Muscle of leg (tissue), 16 donors: ENCODE results near the gene SAMD9. TPM values are rescaled to one million over a fixed set of nuclear protein-coding genes. Genes with fewer than 3 reads are reported as not detected.
A peak's percentile ranks its signal among the peaks of the same experiment; 100 is the strongest.

Experiments used
- DNase-seq: peaks from one replicate; pipeline ENCODE4 v3.0.0; 2013
- H3K27ac ChIP-seq: one replicate; pipeline ENCODE4 v1.5.1; 2013; ENCODE audit warnings: mild to moderate bottlenecking, low read length, control low read depth
- H3K27me3 ChIP-seq: one replicate; pipeline ENCODE4 v1.6.1; 2013; ENCODE audit warnings: low read length; ENCODE audit not compliant: control insufficient read depth, insufficient read depth
- H3K36me3 ChIP-seq: one replicate; pipeline ENCODE4 v1.6.1; 2013; ENCODE audit warnings: low read length; ENCODE audit not compliant: control insufficient read depth, insufficient read depth
- H3K4me1 ChIP-seq: one replicate; pipeline ENCODE4 v1.6.1; 2013; ENCODE audit warnings: low read length; ENCODE audit not compliant: control insufficient read depth, insufficient read depth
- H3K4me3 ChIP-seq: one replicate; pipeline ENCODE4 v1.5.1; 2013; ENCODE audit warnings: low read length, control low read depth
- H3K9me3 ChIP-seq: replicated peaks from 2 replicates; pipeline ENCODE4 v1.6.1; 2013; ENCODE audit warnings: low read depth, low read length; ENCODE audit not compliant: control insufficient read depth
- WGBS: methylation state at CpG from one replicate; pipeline ENCODE4 v1.1.5; 2013; ENCODE audit warnings: missing lambda C conversion rate; ENCODE audit not compliant: insufficient coverage; 5-methylcytosine and 5-hydroxymethylcytosine counted together
- long read RNA-seq, 11 donors: transcript quantifications; one replicate each; lab custom pipeline, GENCODE V29; 2026
- polyA plus RNA-seq, 8 donors: library from polyadenylated mRNA; unstranded; fragments of 120-200 nt; gene quantifications; one replicate each; pipeline versions ENCODE4 v1.2.1 to v1.2.3, GENCODE V29; 2013; ENCODE audit warnings: inconsistent platforms in 1 of 8, low replicate concordance in 1 of 8; ENCODE audit not compliant: insufficient read length in 8 of 8, insufficient read depth in 1 of 8
- total RNA-seq: library from RNA; stranded (reverse); fragments of 120-200 nt; gene quantifications from one replicate; pipeline ENCODE4 v1.2.4, GENCODE V29; 2013

The SAMD9 gene
- total RNA-seq, result 6.1 TPM
- polyA plus RNA-seq, result 1 to 10 TPM; 1.9 to 4.0 (median 3.1) TPM
- long read RNA-seq, donor 1, result 0 reads
- long read RNA-seq, donor 2, result 0 reads
- long read RNA-seq, donor 3, full-length matches to known transcripts, result 2 of 2 reads
- long read RNA-seq, donor 3, partial matches to known transcripts, result 0 of 2 reads
- long read RNA-seq, donor 3, other reads (novel, unspliced or antisense), result 0 of 2 reads
- long read RNA-seq, donor 4, full-length matches to known transcripts, result 2 of 2 reads
- long read RNA-seq, donor 4, partial matches to known transcripts, result 0 of 2 reads
- long read RNA-seq, donor 4, other reads (novel, unspliced or antisense), result 0 of 2 reads
- long read RNA-seq, donor 5, full-length matches to known transcripts, result 4 of 4 reads
- long read RNA-seq, donor 5, partial matches to known transcripts, result 0 of 4 reads
- long read RNA-seq, donor 5, other reads (novel, unspliced or antisense), result 0 of 4 reads
- long read RNA-seq, donor 6, full-length matches to known transcripts, result 1 of 1 reads
- long read RNA-seq, donor 6, partial matches to known transcripts, result 0 of 1 reads
- long read RNA-seq, donor 6, other reads (novel, unspliced or antisense), result 0 of 1 reads
- long read RNA-seq, donor 7, full-length matches to known transcripts, result 3 of 3 reads
- long read RNA-seq, donor 7, partial matches to known transcripts, result 0 of 3 reads
- long read RNA-seq, donor 7, other reads (novel, unspliced or antisense), result 0 of 3 reads
- long read RNA-seq, donor 8, full-length matches to known transcripts, result 1 of 1 reads
- long read RNA-seq, donor 8, partial matches to known transcripts, result 0 of 1 reads
- long read RNA-seq, donor 8, other reads (novel, unspliced or antisense), result 0 of 1 reads
- long read RNA-seq, donor 9, full-length matches to known transcripts, result 1 of 1 reads
- long read RNA-seq, donor 9, partial matches to known transcripts, result 0 of 1 reads
- long read RNA-seq, donor 9, other reads (novel, unspliced or antisense), result 0 of 1 reads
- long read RNA-seq, donor 10, full-length matches to known transcripts, result 1 of 1 reads
- long read RNA-seq, donor 10, partial matches to known transcripts, result 0 of 1 reads
- long read RNA-seq, donor 10, other reads (novel, unspliced or antisense), result 0 of 1 reads
- long read RNA-seq, donor 11, result 0 reads

- Histone ChIP-seq H3K27me3 (no peaks in the 10 kb centered on the region), H3K9me3 (peaks cover 10% of the 10 kb centered on the region), H3K4me1 (peaks cover 4% of the 10 kb centered on the region), H3K27ac (peak within 1 kb of the TSS; percentile 86), H3K36me3 (no peaks in the 10 kb centered on the region), H3K4me3 (peak within 1 kb of the TSS; percentile 48)
- WGBS, result no CpG with 5 or more reads among the region's 4 CpGs
- peak; percentile 97 for DNase-seq
Observed at GRCh38 chr7:93117852-93118530, at the start of gene SAMD9. SAMD9 (minus strand) TSS chr7:93117979; CDS start chr7:93106097, 11,882 bp downstream.

- no peak overlapping the region for H3K4me3 ChIP-seq
- no CpG with 5 or more reads among the region's 1 CpG for WGBS
- DNase-seq, result no peak
Observed at GRCh38 chr7:93165447-93165846, 47.7 kb upstream of the SAMD9 start.

GRCh38 chr7:93164766-93165165 is 47.0 kb upstream of the SAMD9 start:
- Histone ChIP-seq H3K4me3 (no peak overlapping the region), H3K27me3 (peaks cover 3% of the 10 kb centered on the region), H3K36me3 (no peaks in the 10 kb centered on the region), H3K9me3 (no peaks in the 10 kb centered on the region), H3K27ac (no peak overlapping the region), H3K4me1 (no peaks in the 10 kb centered on the region)
- WGBS, result no CpG with 5 or more reads among the region's 2 CpGs
- no peak for DNase-seq

More at GRCh38 chr7:93165447-93165846, 47.7 kb upstream of the SAMD9 start:
- Histone ChIP-seq H3K27ac (no peak overlapping the region), H3K4me1 (no peaks in the 10 kb centered on the region), H3K27me3 (peaks cover 3% of the 10 kb centered on the region), H3K9me3 (peaks cover 4% of the 10 kb centered on the region), H3K36me3 (no peaks in the 10 kb centered on the region)

GRCh38 chr7:93161181-93161762 is 43.5 kb upstream of the SAMD9 start:
- 100% methylated on average over 1 of the region's 3 CpGs for WGBS
- H3K4me3 ChIP-seq, result no peak overlapping the region
- peaks cover 3% of the 10 kb centered on the region for H3K27me3 ChIP-seq
- no peaks in the 10 kb centered on the region for H3K4me1 ChIP-seq
- H3K9me3 ChIP-seq, result no peaks in the 10 kb centered on the region
- H3K36me3 ChIP-seq, result no peaks in the 10 kb centered on the region
- H3K27ac ChIP-seq, result no peak overlapping the region
- DNase-seq, result no peak

GRCh38 chr7:93160410-93160809 is 42.6 kb upstream of the SAMD9 start:
- no CpG with 5 or more reads among the region's 1 CpG for WGBS
- no peak overlapping the region for H3K4me3 ChIP-seq
- no peak overlapping the region for H3K27ac ChIP-seq
- DNase-seq, result no peak
- no peaks in the 10 kb centered on the region for H3K36me3 ChIP-seq
- peaks cover 3% of the 10 kb centered on the region for H3K27me3 ChIP-seq
- no peaks in the 10 kb centered on the region for H3K9me3 ChIP-seq
- H3K4me1 ChIP-seq, result no peaks in the 10 kb centered on the region

- DNase-seq, result no peak
- H3K4me3 ChIP-seq, result no peak overlapping the region
- H3K27ac ChIP-seq, result no peak overlapping the region
- H3K9me3 ChIP-seq, result no peaks in the 10 kb centered on the region
- H3K36me3 ChIP-seq, result no peaks in the 10 kb centered on the region
- 86% methylated on average over 3 of the region's 3 CpGs for WGBS
- peaks cover 3% of the 10 kb centered on the region for H3K27me3 ChIP-seq
- no peaks in the 10 kb centered on the region for H3K4me1 ChIP-seq
Observed at GRCh38 chr7:93159490-93159889, 41.7 kb upstream of the SAMD9 start.

GRCh38 chr7:93156884-93157283 is 39.1 kb upstream of the SAMD9 start:
- H3K27ac ChIP-seq, result no peak overlapping the region
- no peaks in the 10 kb centered on the region for H3K9me3 ChIP-seq
- DNase-seq, result no peak
- H3K4me1 ChIP-seq, result no peaks in the 10 kb centered on the region
- no CpG with 5 or more reads among the region's 1 CpG for WGBS
- H3K4me3 ChIP-seq, result no peak overlapping the region
- H3K27me3 ChIP-seq, result no peaks in the 10 kb centered on the region
- no peaks in the 10 kb centered on the region for H3K36me3 ChIP-seq

- no peaks in the 10 kb centered on the region for H3K36me3 ChIP-seq
- H3K27ac ChIP-seq, result no peak overlapping the region
- no peaks in the 10 kb centered on the region for H3K9me3 ChIP-seq
- no peak for DNase-seq
- H3K27me3 ChIP-seq, result no peaks in the 10 kb centered on the region
- WGBS, result 71% methylated on average over 1 of the region's 1 CpG
- peaks cover 6% of the 10 kb centered on the region for H3K4me1 ChIP-seq
- H3K4me3 ChIP-seq, result no peak overlapping the region
Observed at GRCh38 chr7:93150200-93150835, 32.5 kb upstream of the SAMD9 start.

- DNase-seq, result no peak
- Histone ChIP-seq H3K27me3 (no peaks in the 10 kb centered on the region), H3K36me3 (peaks cover 4% of the 10 kb centered on the region), H3K4me3 (no peak overlapping the region), H3K9me3 (no peaks in the 10 kb centered on the region), H3K27ac (peak overlapping the region; percentile 87), H3K4me1 (peaks cover 6% of the 10 kb centered on the region)
- 86% methylated on average over 1 of the region's 3 CpGs for WGBS
Observed at GRCh38 chr7:93148727-93149126, 30.9 kb upstream of the SAMD9 start.
